GM12878 (cell line): Measurements from ENCODE around the gene RPL22L1. TPM values are rescaled to one million over a fixed set of nuclear protein-coding genes. Genes with fewer than 3 reads are reported as not detected.
A peak's percentile ranks its signal among the peaks of the same experiment; 100 is the strongest.

Experiments
- ATAC-seq: fragments of 200-7000 bp; cut with Tn5 transposase; 3 replicates; pipeline ENCODE4 v1.9.1; 2020; ENCODE audit warnings: mild to moderate bottlenecking, moderate library complexity
- BruUV-seq: library from RNA; stranded (reverse); fragments of 400-500 nt; replicated peaks from 2 replicates; lab custom pipeline; 2021; lab: Mats Ljungman, UMichigan
- CTCF ChIA-PET: fragments of 300-600 bp; sonication (Branson Sonifier 250); formaldehyde crosslinking; extraction: SDS; loops from one replicate; lab custom pipeline; 2021; ENCODE audit warnings: inconsistent platforms; lab: Yijun Ruan, JAX
- POLR2A ChIA-PET: fragments of 350-600 bp; formaldehyde crosslinking; extraction: SDS; loops from one replicate; lab custom pipeline; 2021; ENCODE audit warnings: inconsistent platforms; lab: Charles Lee
- RAD21 ChIA-PET: fragments of 300-600 bp; sonication (Branson Sonifier 250); formaldehyde crosslinking; loops from one replicate; lab custom pipeline; 2023; ENCODE audit warnings: antibody characterized with exemption; ENCODE audit not compliant: unreplicated experiment; lab: Charles Lee
- SMC1A ChIA-PET: fragments of 300-600 bp; sonication (Branson Sonifier 250); formaldehyde crosslinking; loops from one replicate; lab custom pipeline; 2023; ENCODE audit not compliant: unreplicated experiment, uncharacterized antibody; lab: Charles Lee
- DNase-seq: peaks from one replicate; pipeline ENCODE4 v3.0.0-alpha.2; 2011; ENCODE audit warnings: low read depth, low spot score
- FAIRE-seq: peaks from 3 replicates; lab custom pipeline; 2011; peaks lifted over from hg19 to GRCh38; lab: Jason Lieb, UNC
- H2AFZ ChIP-seq: 2 replicates; pipeline ENCODE4 v1.6.0; 2011; ENCODE audit warnings: low read depth, low read length, control low read depth; ENCODE audit not compliant: control insufficient read depth
- H3K27ac ChIP-seq: 2 replicates; pipeline ENCODE4 v1.5.1; 2011; ENCODE audit warnings: control low read depth; ENCODE audit not compliant: control insufficient read depth, insufficient read depth
- H3K27me3 ChIP-seq, 2 experiments: replicated peaks in 1 of 2; 2 replicates each; pipeline versions ENCODE4 v1.6.0 to v1.6.1; 2011; ENCODE audit warnings: low read length in 1 of 2; ENCODE audit not compliant: control insufficient read depth in 2 of 2, insufficient read depth in 2 of 2
- H3K36me3 ChIP-seq, 2 experiments: 2 replicates each; pipeline ENCODE4 v1.5.1; 2011; ENCODE audit warnings: low read length in 1 of 2; ENCODE audit not compliant: control insufficient read depth in 2 of 2, insufficient read depth in 2 of 2
- H3K4me1 ChIP-seq: 2 replicates; pipeline ENCODE4 v1.6.1; 2011; ENCODE audit warnings: mild to moderate bottlenecking, low read length, moderate library complexity, mixed read lengths; ENCODE audit not compliant: control insufficient read depth, insufficient read depth
- H3K4me2 ChIP-seq: 2 replicates; pipeline ENCODE4 v1.6.0; 2011; ENCODE audit warnings: control low read depth; ENCODE audit not compliant: control insufficient read depth, insufficient read depth
- H3K4me3 ChIP-seq: fragments of 200-600 bp; sonication (generic); 2 replicates; pipeline ENCODE4 v1.5.1; 2016
- H3K79me2 ChIP-seq: 2 replicates; pipeline ENCODE4 v1.6.0; 2011; ENCODE audit warnings: low read length; ENCODE audit not compliant: control insufficient read depth, insufficient read depth
- H3K9ac ChIP-seq: 2 replicates; pipeline ENCODE4 v1.8.0; 2011; ENCODE audit warnings: low read length, control low read depth, mixed read lengths; ENCODE audit not compliant: control insufficient read depth, insufficient read depth
- H3K9me3 ChIP-seq: replicated peaks from 3 replicates; pipeline ENCODE4 v1.5.1; 2011; ENCODE audit warnings: mild to moderate bottlenecking, low read length; ENCODE audit not compliant: control insufficient read depth, insufficient read depth
- H4K20me1 ChIP-seq: 2 replicates; pipeline ENCODE4 v1.6.0; 2011; ENCODE audit not compliant: control insufficient read depth, insufficient read depth
- HDAC2 ChIP-seq: fragments of 200-600 bp; sonication (generic); IDR thresholded peaks from 2 replicates; pipeline ENCODE4 v1.6.1; 2017
- IKZF1 ChIP-seq: fragments of 450-650 bp; conservative IDR thresholded peaks from 2 replicates; pipeline ENCODE4 v1.6.1; 2017; ENCODE audit warnings: antibody characterized with exemption, mild to moderate bottlenecking
- IRF4 ChIP-seq: IDR thresholded peaks from 2 replicates; pipeline ENCODE4 v1.6.1; 2011; ENCODE audit warnings: low read depth, low read length
- MEF2B ChIP-seq: fragments of 450-650 bp; IDR thresholded peaks from 2 replicates; pipeline ENCODE4 v1.6.1; 2018; ENCODE audit warnings: mild to moderate bottlenecking, moderate library complexity; ENCODE audit not compliant: partially characterized antibody, poor library complexity, severe bottlenecking
- NR2C2 ChIP-seq: IDR thresholded peaks from 2 replicates; pipeline ENCODE4 v1.6.1; 2011; ENCODE audit warnings: borderline replicate concordance, low read depth; ENCODE audit not compliant: control insufficient read depth, insufficient read length
- POLR2AphosphoS2 ChIP-seq: IDR thresholded peaks from 2 replicates; pipeline ENCODE4 v1.6.1; 2011; ENCODE audit warnings: low read depth, mild to moderate bottlenecking, low read length, improper control_type of control experiment, moderate library complexity
- POLR2AphosphoS5 ChIP-seq: IDR thresholded peaks from 2 replicates; pipeline ENCODE4 v1.6.1; 2011; ENCODE audit warnings: mild to moderate bottlenecking, low read length, inconsistent platforms
- RAD21 ChIP-seq: IDR thresholded peaks from 2 replicates; pipeline ENCODE4 v1.6.1; 2011; ENCODE audit warnings: mild to moderate bottlenecking, low read depth, low read length, moderate library complexity; ENCODE audit not compliant: insufficient read depth
- RUNX3 ChIP-seq: IDR thresholded peaks from 2 replicates; pipeline ENCODE4 v1.6.1; 2012; ENCODE audit warnings: low read length, inconsistent platforms
- SMAD1 ChIP-seq: fragments of 450-650 bp; IDR thresholded peaks from 2 replicates; pipeline ENCODE4 v1.6.1; 2018; ENCODE audit warnings: mild to moderate bottlenecking, low read depth; ENCODE audit not compliant: partially characterized antibody
- SMAD5 ChIP-seq: IDR thresholded peaks from 2 replicates; pipeline ENCODE4 v1.6.1; 2016; ENCODE audit warnings: antibody characterized with exemption, low read depth
- SPI1 ChIP-seq: IDR thresholded peaks from 2 replicates; pipeline ENCODE4 v1.6.1; 2011; ENCODE audit warnings: low read depth, mild to moderate bottlenecking, low read length, moderate library complexity, borderline replicate concordance; ENCODE audit not compliant: insufficient read depth
- STAT1 ChIP-seq: fragments of 450-650 bp; conservative IDR thresholded peaks from 2 replicates; pipeline ENCODE4 v1.6.1; 2014; ENCODE audit warnings: antibody characterized with exemption, mild to moderate bottlenecking
- WGBS: methylation state at CpG from one replicate; pipeline ENCODE4 v1.1.6; 2016; ENCODE audit warnings: low lambda C conversion rate; ENCODE audit not compliant: insufficient replicate concordance, insufficient coverage; ENCODE audit errors: missing lambda C conversion rate; 5-methylcytosine and 5-hydroxymethylcytosine counted together
- in situ Hi-C: fragments of 300-500 bp; cut with MboI; formaldehyde crosslinking; loops from 9 replicates; pipeline ENCODE4 v1.14.3; 2018; ENCODE audit warnings: mixed read lengths
- intact Hi-C: fragments of 100-400 bp; cut with micrococcal nuclease; formaldehyde crosslinking; loops from one replicate; pipeline ENCODE4 v1.14.2; 2022; ENCODE audit not compliant: unreplicated experiment
- polyA plus RNA-seq, 11 experiments: library from polyadenylated mRNA; depleted of rRNA in 4 of 11; unstranded in 6 of 11; stranded (reverse) in 5 of 11; fragments of >200 nt; fragmentation: Nextera tagmentation in 4 of 11; fragmentation: Illumina TruSeq in 1 of 11; extraction: Ambion mirVana in 4 of 11; extraction: Trizol in 1 of 11; gene quantifications; 1 replicate in 1 of 11; 2 replicates in 10 of 11; pipeline versions ENCODE4 v1.2.1 to v1.2.3, GENCODE V29; 2011 to 2016; ENCODE audit warnings: inconsistent platforms in 2 of 11, missing spikeins in 2 of 11, low read depth in 1 of 11
- total RNA-seq, 4 experiments: library from RNA; depleted of rRNA in 3 of 4; stranded (reverse); fragments of >200 nt in 3 of 4; fragmentation: Illumina TruSeq in 1 of 4; extraction: Trizol in 1 of 4; gene quantifications; 2 replicates each; pipeline versions ENCODE4 v1.2.1 to v1.2.3, GENCODE V29; 2013 to 2021
- TF ChIP-seq, protein P1 (sequence below): fragments of 450-650 bp; IDR thresholded peaks from 2 replicates; pipeline ENCODE4 v1.6.1; 2018; ENCODE audit warnings: borderline replicate concordance, mild to moderate bottlenecking; ENCODE audit not compliant: partially characterized antibody
- TF ChIP-seq, protein P2 (sequence below): IDR thresholded peaks from 2 replicates; pipeline ENCODE4 v1.6.1; 2012; ENCODE audit warnings: low read depth, low read length, improper control_type of control experiment
- TF ChIP-seq, protein P3 (sequence below): IDR thresholded peaks from 2 replicates; pipeline ENCODE4 v1.6.1; 2012; ENCODE audit warnings: low read depth, low read length, improper control_type of control experiment
- TF ChIP-seq, protein P4 (sequence below): fragments of 450-650 bp; IDR thresholded peaks from 2 replicates; pipeline ENCODE4 v1.6.1; 2017; ENCODE audit warnings: mild to moderate bottlenecking, low read depth, inconsistent platforms; ENCODE audit not compliant: poor library complexity, severe bottlenecking

Gene RPL22L1
- total and polyA plus RNA-seq, 10 of the 15 experiments (the other 5 are each of a cell fraction or from before 2014, with no cell fraction given), result 203 to 803 (median 422) TPM

DNA sequence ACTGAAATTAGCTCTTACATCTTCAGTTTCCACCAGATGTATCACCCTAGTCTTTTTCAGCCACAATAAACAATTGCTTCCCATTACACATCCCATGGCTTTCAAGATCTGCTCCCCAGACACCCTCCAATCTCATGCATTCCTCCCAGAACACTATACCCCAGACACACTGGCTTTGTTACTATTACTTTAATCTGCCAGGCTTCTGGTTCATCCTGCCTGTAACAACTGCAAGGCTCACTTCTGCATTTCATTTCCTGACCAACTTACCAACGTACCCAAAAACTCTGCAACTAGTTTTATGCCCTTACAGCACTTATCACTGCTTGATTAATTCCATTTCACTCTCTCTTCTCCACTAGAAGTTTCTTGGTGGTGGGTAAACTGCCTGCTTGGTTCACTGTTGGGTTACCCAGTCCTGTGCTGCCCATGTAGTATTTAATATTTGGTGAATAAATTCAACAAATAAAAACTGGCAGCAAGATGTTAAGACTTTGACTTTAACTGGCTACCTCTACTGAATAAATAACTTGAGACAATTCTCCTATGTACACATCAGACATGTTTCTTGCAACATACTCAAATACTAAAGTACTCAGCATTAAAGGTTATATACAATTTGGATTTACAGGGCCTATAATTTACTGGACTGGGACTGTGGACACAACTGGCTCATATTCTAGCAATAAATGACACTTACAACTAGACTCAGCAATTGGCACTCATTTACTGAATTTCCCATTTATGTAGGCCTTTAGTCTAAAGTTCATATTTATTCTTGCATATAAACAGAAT is 2.7 kb downstream of the RPL22L1 start:
- H4K20me1 ChIP-seq, result no peaks in the 10 kb centered on the region; the same call in 1 of the 2 replicates
- H3K9me3 ChIP-seq, result no peaks in the 10 kb centered on the region; the same call in 2 of the 3 replicates
- intact Hi-C loops, result loop anchor here (5.0 kb wide), 1 partner anchor 1095 kb away; the partner anchor contains the start of gene MYNN
- WGBS, result 0% methylated on average over 1 of the region's 1 CpG
- H3K27ac ChIP-seq, result peak overlapping the region; percentile 12; the same call in 1 of the 2 replicates
- ATAC-seq (peak; percentile 40), DNase-seq (no peak), FAIRE-seq (no peak)
- no TSS peak for BruUV-seq
- no peaks in the 10 kb centered on the region for H3K27me3 ChIP-seq
- CTCF ChIA-PET, result interaction anchor here (0.7 to 0.8 kb wide), 2 partner anchors 58 to 963 kb away, joined by 3 read pairs; no protein-coding TSS in a partner anchor
- H3K9ac ChIP-seq, result peak overlapping the region; percentile 93
- peaks cover 32% of the 10 kb centered on the region for H3K79me2 ChIP-seq
- in situ Hi-C loops, result no loop called here
- H2AFZ ChIP-seq, result no peak overlapping the region
- POLR2A ChIA-PET, result no interaction called here
- RAD21 ChIA-PET, result no interaction called here
- H3K4me2 ChIP-seq, result peak overlapping the region; percentile 87
- H3K36me3 ChIP-seq, result peaks cover 0 to 18% of the 10 kb centered on the region in 2 experiments; a peak in 2 of 4 replicates
- SMC1A ChIA-PET, result no interaction called here
- peak overlapping the region; percentile 48 for H3K4me3 ChIP-seq
- no peaks in the 10 kb centered on the region; the same call in 1 of the 2 replicates for H3K4me1 ChIP-seq
- TF ChIP-seq RUNX3 (0 out of 2 replicates have a peak, but pooled peaks have one; percentile 12), RAD21 (no peak), SMAD5 (no peak), IKZF1 (no peak), POLR2AphosphoS5 (peak; percentile 34; the same call in 1 of the 2 replicates), MEF2B (no peak), HDAC2 (no peak), SMAD1 (no peak), STAT1 (no peak), SPI1 (peak; percentile 89; the same call in 1 of the 2 replicates), POLR2AphosphoS2 (0 out of 2 replicates have a peak, but pooled peaks have one; percentile 46), IRF4 (peak; percentile 27; the same call in 1 of the 2 replicates), NR2C2 (no peak)
- TF ChIP-seq, protein P1, sequence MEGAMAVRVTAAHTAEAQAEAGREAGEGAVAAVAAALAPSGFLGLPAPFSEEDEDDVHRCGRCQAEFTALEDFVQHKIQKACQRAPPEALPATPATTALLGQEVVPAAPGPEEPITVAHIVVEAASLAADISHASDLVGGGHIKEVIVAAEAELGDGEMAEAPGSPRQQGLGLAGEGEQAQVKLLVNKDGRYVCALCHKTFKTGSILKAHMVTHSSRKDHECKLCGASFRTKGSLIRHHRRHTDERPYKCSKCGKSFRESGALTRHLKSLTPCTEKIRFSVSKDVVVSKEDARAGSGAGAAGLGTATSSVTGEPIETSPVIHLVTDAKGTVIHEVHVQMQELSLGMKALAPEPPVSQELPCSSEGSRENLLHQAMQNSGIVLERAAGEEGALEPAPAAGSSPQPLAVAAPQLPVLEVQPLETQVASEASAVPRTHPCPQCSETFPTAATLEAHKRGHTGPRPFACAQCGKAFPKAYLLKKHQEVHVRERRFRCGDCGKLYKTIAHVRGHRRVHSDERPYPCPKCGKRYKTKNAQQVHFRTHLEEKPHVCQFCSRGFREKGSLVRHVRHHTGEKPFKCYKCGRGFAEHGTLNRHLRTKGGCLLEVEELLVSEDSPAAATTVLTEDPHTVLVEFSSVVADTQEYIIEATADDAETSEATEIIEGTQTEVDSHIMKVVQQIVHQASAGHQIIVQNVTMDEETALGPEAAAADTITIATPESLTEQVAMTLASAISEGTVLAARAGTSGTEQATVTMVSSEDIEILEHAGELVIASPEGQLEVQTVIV, result no peak
- TF ChIP-seq, protein P2, sequence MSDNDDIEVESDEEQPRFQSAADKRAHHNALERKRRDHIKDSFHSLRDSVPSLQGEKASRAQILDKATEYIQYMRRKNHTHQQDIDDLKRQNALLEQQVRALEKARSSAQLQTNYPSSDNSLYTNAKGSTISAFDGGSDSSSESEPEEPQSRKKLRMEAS, result no peak
- TF ChIP-seq, protein P3, sequence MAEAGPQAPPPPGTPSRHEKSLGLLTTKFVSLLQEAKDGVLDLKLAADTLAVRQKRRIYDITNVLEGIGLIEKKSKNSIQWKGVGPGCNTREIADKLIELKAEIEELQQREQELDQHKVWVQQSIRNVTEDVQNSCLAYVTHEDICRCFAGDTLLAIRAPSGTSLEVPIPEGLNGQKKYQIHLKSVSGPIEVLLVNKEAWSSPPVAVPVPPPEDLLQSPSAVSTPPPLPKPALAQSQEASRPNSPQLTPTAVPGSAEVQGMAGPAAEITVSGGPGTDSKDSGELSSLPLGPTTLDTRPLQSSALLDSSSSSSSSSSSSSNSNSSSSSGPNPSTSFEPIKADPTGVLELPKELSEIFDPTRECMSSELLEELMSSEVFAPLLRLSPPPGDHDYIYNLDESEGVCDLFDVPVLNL, result no peak
- TF ChIP-seq, protein P4, sequence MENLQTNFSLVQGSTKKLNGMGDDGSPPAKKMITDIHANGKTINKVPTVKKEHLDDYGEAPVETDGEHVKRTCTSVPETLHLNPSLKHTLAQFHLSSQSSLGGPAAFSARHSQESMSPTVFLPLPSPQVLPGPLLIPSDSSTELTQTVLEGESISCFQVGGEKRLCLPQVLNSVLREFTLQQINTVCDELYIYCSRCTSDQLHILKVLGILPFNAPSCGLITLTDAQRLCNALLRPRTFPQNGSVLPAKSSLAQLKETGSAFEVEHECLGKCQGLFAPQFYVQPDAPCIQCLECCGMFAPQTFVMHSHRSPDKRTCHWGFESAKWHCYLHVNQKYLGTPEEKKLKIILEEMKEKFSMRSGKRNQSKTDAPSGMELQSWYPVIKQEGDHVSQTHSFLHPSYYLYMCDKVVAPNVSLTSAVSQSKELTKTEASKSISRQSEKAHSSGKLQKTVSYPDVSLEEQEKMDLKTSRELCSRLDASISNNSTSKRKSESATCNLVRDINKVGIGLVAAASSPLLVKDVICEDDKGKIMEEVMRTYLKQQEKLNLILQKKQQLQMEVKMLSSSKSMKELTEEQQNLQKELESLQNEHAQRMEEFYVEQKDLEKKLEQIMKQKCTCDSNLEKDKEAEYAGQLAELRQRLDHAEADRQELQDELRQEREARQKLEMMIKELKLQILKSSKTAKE, result no peak
